PC-9 (cell line): ENCODE measurements around the gene ACOT12.

ENCODE experiments used
- CTCF ChIP-seq: fragments of 200-600 bp; sonication (generic); conservative IDR thresholded peaks from 2 replicates; pipeline ENCODE4 v1.6.1; 2017; ENCODE audit warnings: mixed run types, antibody characterized with exemption, mild to moderate bottlenecking, moderate library complexity
- EZH2 ChIP-seq: fragments of 200-600 bp; sonication (generic); IDR thresholded peaks from 2 replicates; pipeline ENCODE4 v1.8.0; 2017; ENCODE audit warnings: antibody characterized with exemption, low read depth

DNA sequence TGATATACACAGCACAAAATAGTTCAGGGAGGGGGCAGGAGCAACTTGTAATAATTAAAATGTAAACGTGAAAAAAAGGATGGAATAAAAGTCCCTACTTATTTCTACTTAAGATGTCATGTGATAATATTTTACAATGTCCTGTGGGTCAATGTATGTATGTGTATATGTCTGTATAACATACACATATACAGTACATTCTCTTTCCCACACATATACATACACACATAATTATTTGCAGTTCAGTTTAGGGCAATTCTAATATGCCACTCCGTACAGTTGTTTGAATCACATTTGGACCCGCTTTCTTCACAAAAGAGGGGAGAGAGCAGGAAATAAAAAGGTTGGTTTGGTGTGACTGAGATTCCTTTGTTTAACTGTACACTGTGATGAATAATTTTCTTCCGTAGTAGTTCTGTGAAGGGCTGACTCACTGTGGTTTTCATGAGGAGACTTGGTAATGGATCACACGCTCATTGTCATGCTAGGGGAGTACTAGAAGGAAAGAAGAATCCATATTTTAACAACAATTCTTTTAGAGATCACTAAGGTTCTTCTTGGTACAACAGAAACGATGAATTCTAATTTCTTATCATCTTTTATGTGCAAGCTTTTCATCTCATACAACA is 26.2 kb upstream of the ACOT12 start:
- TF ChIP-seq CTCF (no peak), EZH2 (no peak)
